ENCODE measurements around the gene NTM.

GRCh38 chr11:132358573-132358953 lies 988.1 kb downstream of the NTM start:
- TF ChIP-seq CTCF (conservative IDR thresholded peaks at IDR 0.05) (no peak), ZFX (IDR thresholded peaks at IDR 0.05) (no peak)

All from C4-2B (cell line).